OCI-LY1 (cell line): ENCODE data around the gene DYSF.

ENCODE experiments used
- EZH2 ChIP-seq: fragments of 200-600 bp; sonication (generic), shearing (Covaris generic); IDR thresholded peaks from 2 replicates; pipeline ENCODE4 v1.8.0; 2017; ENCODE audit warnings: borderline replicate concordance, mixed run types, mild to moderate bottlenecking, antibody characterized with exemption, low read length, moderate library complexity, mixed read lengths
- TF ChIP-seq, protein P1 (sequence below): fragments of 200-600 bp; sonication (generic), shearing (Covaris generic); IDR thresholded peaks from 2 replicates; pipeline ENCODE4 v1.5.1; 2017; ENCODE audit warnings: mild to moderate bottlenecking, antibody characterized with exemption, low read length, moderate library complexity, mixed read lengths

DNA sequence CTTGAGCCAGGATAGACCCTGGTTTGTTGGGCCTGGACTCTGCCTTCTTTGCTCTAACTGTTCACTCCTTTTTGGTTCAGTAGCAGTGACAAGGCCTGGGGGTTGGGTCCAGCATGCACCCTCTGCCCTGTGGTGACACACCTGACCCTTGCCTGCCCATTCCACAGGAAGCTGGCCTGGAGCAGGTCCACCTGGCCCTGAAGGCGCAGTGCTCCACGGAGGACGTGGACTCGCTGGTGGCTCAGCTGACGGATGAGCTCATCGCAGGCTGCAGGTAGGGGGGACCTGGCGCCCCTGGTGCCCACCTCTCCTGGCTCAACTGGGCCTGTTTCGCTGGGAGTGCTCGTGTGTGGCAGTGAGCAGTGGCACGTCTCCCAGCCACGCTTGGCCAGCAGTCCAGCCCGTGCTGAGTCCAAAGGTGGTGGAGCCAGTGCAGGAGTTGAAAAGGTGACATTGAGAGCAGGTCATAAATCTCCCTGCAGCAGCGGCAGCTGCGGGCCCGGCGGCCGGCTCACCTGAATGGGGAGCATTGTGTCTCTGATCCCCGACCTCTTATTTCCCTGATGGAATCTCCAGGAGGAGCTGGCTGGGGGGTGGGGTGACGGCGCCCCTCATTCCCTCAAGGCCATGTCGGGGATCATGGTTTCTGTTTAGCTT, 102.6 kb downstream of the DYSF start:
- TF ChIP-seq, protein P1, sequence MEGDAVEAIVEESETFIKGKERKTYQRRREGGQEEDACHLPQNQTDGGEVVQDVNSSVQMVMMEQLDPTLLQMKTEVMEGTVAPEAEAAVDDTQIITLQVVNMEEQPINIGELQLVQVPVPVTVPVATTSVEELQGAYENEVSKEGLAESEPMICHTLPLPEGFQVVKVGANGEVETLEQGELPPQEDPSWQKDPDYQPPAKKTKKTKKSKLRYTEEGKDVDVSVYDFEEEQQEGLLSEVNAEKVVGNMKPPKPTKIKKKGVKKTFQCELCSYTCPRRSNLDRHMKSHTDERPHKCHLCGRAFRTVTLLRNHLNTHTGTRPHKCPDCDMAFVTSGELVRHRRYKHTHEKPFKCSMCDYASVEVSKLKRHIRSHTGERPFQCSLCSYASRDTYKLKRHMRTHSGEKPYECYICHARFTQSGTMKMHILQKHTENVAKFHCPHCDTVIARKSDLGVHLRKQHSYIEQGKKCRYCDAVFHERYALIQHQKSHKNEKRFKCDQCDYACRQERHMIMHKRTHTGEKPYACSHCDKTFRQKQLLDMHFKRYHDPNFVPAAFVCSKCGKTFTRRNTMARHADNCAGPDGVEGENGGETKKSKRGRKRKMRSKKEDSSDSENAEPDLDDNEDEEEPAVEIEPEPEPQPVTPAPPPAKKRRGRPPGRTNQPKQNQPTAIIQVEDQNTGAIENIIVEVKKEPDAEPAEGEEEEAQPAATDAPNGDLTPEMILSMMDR, result no peak
- TF ChIP-seq EZH2, result no peak
